ENCODE measurements around the gene LPCAT1.

GRCh38 chr5:1562599-1562998 lies 38.8 kb upstream of the LPCAT1 start:
- TF ChIP-seq, protein P1, sequence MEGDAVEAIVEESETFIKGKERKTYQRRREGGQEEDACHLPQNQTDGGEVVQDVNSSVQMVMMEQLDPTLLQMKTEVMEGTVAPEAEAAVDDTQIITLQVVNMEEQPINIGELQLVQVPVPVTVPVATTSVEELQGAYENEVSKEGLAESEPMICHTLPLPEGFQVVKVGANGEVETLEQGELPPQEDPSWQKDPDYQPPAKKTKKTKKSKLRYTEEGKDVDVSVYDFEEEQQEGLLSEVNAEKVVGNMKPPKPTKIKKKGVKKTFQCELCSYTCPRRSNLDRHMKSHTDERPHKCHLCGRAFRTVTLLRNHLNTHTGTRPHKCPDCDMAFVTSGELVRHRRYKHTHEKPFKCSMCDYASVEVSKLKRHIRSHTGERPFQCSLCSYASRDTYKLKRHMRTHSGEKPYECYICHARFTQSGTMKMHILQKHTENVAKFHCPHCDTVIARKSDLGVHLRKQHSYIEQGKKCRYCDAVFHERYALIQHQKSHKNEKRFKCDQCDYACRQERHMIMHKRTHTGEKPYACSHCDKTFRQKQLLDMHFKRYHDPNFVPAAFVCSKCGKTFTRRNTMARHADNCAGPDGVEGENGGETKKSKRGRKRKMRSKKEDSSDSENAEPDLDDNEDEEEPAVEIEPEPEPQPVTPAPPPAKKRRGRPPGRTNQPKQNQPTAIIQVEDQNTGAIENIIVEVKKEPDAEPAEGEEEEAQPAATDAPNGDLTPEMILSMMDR (conservative IDR thresholded peaks at IDR 0.05; ENCODE audit: low read depth in 2 of 2), result no peak
- TF ChIP-seq EZH2phosphoT487 (IDR thresholded peaks at IDR 0.05; ENCODE audit: unreplicated experiment) (no peak), JUNB (IDR thresholded peaks at IDR 0.05; ENCODE audit: unreplicated experiment) (no peak), POLR2AphosphoS5 (IDR thresholded peaks at IDR 0.05; ENCODE audit: low read depth) (no peak), REST (IDR thresholded peaks at IDR 0.05; ENCODE audit: unreplicated experiment) (no peak), EZH2 (IDR thresholded peaks at IDR 0.05; ENCODE audit: low read depth, unreplicated experiment) (no peak), STAT1 (IDR thresholded peaks at IDR 0.05; ENCODE audit: unreplicated experiment) (no peak)
- TF ChIP-seq, protein P2, sequence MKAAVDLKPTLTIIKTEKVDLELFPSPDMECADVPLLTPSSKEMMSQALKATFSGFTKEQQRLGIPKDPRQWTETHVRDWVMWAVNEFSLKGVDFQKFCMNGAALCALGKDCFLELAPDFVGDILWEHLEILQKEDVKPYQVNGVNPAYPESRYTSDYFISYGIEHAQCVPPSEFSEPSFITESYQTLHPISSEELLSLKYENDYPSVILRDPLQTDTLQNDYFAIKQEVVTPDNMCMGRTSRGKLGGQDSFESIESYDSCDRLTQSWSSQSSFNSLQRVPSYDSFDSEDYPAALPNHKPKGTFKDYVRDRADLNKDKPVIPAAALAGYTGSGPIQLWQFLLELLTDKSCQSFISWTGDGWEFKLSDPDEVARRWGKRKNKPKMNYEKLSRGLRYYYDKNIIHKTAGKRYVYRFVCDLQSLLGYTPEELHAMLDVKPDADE (IDR thresholded peaks at IDR 0.05), result no peak

Data from GM23338 (cell line).